ENCODE measurements around the gene ORM2.
"Not testable (repeated sequence)": the region's sequence is repeated elsewhere in the genome, so short reads cannot be mapped to it uniquely, and the experiment has no call there.

Gene ORM2

DNA sequence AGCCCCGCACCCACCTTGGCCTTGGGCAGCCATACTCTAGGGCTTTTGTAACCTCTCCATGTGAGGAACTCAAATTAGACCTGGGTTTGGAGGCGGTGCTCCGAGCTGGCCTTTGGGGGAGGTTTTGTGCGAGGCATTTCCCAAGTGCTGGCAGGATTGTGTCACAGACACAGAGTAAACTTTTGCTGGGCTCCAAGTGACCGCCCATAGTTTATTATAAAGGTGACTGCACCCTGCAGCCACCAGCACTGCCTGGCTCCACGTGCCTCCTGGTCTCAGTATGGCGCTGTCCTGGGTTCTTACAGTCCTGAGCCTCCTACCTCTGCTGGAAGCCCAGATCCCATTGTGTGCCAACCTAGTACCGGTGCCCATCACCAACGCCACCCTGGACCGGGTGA, at the start of gene ORM2:
Gene ORM2, plus strand, starts transcription at position 245 of the 398 bp plus-strand sequence. Its CDS starts 36 bp downstream, at position 281.
- not testable (repeated sequence) for DNase-seq

DNA sequence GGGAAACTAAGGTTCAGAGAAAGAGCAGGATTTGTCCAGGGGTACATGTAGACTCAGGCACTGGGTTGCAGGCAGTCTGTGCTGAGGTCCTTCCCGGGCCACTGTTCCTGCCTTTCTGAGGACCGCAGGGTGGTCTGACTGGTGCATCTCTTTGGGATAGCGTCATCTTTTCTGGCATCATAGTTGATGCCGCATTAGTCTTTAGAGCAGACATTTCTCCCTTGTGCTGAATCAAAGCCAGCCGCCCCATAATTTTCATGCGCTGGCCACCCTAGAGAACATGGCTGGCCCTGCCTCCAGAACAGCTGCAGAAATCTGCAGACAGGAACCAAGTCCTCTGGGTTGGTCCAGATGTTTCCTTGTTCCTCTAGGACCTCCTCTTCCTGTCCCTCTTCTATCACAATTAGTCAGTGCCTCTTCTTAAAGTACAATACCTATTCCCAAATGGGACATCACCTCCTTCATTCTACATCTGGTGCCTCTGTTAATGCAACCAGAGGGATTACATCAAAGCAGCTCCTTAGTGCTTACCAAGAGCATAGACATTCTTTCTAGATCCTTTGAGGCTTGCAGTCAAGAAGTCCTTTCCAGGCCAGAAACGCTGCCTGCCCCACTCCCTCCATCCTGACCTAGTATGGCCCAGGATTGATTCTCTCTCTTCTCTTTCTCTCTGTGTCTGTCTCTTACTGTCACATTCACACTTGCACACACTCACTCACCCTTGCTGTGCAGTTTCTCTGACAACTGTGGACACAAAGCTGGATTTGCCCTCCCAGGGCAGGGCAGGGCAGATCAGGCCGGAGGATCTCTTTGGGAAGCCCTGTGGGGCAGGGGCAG, 48.8 kb upstream of the ORM2 start:
- DNase-seq: no peak

DNA sequence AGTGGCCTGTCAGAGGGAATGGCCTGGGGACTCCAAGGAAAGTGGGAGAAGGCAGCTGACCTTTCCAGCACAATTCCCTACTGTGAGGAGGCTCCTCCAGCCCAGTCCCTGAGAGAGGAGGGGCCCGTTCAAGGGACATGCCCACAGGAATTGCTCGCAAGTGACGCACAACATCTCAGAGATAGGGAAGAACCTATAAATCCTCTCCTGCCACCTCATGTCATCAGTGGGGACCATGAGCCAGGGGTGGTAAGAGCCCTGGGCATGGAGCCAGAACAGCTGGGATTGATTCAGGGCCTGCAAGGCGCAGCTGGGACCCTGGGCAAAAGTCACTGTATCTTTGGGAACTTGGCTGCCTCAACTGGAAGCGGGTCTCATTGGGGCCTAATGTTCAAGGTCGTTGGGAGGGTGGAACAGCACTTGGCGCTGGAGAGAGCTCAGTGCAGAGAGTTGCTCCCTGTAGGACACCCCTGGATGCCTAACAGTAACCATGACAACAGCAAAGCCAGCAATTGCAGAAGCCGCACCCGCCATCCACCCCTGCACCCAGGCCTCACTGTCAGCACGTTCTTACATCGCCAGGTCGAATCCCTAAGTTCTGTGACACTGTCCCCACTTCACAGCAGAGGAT, 48.1 kb upstream of the ORM2 start:
- no peak for DNase-seq

DNA sequence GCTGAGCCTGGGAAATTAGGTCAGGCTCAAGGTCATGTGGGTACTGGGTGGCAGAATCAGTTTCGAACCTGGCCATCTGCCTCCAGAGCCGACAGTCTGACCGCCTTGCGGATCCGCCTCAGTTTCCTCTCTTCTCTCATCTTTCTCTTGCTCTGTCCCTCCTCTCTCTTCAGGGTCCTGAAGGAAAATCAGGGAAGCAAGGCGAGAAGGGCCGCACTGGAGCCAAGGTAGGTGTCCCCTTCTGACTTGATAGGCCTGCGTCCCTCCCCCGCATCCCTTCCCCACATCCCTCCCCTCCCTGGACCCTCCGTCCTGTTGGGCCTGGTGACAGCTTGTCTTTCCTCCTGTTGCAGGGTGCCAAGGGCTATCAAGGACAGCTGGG, 47.6 kb upstream of the ORM2 start:
- no peak for DNase-seq

DNA sequence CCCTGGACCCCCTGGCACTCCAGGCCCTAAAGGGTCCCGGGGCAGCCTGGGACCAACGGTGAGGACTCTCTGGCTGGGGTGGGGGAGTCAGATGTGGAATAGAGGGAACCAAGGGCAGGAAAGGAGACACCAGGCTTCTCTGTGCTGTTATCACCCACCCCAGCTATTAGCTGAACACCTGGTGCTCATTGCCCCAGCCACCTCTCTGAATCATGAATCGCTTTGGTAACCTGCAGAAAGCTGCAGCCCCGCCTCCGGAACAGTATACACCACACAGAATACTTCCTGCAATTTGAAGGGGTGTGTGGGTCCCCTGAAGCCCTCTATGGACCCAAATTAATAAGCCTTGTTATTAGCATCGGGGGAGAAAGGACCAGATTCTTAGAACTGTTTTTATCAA, 47.2 kb upstream of the ORM2 start:
- no peak for DNase-seq

DNA sequence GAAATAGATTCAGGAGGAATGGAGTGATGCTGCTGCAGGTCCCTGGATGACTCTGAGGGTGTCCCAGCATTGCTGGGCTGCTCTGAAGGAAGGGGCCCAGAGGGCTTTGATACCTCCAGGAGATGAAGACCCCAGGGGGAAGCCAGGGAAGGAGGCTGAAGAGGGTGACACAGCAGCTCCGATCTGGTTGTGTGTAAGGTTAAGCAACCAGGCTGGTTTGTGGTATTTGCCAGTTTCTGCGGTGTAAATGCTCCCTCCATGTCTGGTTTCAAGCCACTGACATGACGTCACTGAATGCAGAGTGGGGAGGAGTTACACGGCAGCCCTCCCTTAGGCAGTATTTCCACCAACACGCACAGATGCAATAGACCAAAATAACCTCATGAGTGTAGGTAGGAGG, 46.7 kb upstream of the ORM2 start:
- DNase-seq: peak; percentile 17

DNA sequence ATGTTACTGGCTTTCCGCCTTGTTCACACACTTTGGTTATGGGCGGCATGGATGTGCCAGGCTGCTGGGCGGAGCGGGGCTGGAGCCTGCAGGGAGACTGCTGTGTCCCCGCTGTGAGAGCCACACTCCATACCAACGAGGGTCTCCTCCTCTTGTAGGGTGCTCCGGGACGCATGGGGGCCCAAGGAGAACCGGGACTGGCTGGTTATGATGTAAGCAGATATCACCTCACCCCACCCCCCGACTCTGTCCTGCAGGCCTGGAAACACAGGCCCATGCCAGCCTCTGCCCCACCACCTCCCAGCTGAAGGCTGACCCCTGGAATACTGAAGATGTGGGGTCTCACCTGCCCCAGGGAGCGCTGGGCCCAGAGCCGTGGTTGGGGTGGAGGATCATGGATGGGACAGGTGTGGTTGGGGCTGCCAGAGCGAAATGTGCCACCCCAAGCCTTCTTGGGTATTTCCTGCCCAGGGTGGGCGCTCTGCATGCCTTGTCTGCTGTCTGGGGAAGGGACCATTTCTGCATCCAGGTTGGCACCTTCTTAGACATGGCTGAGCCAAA, 46.0 kb upstream of the ORM2 start:
- no peak for DNase-seq

DNA sequence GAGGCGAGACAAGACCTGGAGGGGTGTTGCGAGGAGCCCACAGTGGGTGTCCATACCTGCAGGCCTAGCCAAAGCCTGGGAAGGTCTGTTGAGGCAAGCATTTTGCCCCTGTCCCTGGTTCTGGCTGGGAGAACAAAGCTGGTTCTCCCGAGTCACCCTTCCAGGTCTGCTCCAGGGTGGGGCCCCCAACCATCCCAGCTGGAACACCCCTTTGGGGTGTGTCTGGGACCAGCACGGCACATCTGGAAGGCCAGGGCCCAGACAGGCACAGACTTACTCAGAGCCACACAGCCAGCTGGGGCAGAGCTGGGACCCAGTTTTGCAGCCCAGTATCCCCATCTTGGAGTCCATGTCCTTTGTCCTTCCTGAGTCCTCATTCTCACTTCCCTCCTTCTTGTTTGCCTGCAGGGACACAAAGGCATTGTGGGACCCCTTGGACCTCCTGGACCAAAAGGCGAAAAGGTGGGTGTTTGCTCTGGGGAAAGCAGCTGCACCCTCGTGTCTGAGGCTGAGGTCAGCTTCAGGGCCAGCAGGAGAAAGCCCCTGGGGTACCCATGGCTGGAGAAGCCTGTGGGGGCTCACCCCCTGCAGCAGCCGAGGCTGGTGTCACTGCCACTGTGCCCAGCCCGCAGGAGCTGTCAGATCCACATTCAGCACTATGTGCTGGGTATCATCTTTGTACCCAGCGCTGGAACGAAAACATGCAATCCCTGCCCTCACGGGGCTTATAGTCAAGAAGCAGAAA, 45.2 kb upstream of the ORM2 start:
- DNase-seq: no peak

DNA sequence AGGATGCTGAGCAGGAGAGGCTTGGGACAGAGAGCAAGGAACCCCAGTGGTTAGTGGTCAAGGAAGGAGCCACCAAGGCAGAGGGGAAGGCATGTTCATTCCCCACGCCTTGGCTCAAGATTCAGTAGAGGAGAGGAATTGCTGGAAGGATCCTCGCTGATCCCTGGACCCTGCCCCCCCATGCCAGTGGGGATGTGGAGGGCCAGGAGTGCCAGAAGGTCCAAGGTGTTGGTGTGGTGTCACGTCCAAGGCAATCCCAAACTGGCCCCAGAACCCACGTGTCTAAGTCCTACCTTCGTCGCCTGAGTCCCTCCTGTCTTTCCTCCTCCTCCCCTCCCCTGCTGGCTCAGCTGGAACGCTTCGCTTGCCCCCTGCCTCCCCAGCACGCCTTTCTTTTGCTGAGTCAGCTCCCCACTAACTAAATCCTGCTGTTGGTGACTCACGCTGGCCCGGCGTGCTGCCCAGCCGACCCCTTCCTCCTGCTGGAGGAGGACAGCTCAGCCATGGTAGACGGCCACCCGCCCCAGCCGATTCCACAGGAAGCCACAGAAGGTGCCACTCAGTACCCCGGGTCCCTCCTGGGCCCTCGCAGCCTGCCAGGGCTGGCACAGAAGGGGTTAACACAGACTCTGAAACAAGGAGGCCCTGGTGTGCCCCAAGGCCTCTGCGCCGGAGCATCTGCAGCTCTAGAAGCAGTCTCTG, 44.4 kb upstream of the ORM2 start:
- DNase-seq: no peak

DNA sequence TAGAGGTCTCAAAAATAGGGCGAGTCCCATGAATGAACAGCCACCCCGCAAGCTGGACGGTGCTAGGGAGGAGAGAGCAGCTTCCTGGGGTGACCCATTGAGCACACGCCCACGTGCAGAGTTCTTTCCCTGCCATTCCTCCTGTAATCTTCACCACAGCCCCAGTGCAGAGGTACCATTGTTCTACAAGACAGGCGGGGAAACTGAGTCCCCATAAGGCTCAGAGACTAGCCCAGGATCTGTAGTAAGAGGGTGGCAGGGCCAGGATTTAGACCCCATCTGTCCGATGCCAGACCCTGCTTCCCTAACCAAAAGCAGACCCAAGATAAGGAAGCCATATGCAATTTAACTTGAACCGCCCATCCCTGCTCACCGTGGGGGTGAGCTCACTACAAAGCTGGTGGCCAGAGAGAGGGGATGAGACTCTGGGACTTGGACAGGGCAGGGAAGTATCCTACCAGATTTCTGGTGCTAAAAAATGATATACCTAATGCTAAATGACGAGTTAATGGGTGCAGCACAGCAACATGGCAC, 43.5 kb upstream of the ORM2 start:
- DNase-seq: no peak

DNA sequence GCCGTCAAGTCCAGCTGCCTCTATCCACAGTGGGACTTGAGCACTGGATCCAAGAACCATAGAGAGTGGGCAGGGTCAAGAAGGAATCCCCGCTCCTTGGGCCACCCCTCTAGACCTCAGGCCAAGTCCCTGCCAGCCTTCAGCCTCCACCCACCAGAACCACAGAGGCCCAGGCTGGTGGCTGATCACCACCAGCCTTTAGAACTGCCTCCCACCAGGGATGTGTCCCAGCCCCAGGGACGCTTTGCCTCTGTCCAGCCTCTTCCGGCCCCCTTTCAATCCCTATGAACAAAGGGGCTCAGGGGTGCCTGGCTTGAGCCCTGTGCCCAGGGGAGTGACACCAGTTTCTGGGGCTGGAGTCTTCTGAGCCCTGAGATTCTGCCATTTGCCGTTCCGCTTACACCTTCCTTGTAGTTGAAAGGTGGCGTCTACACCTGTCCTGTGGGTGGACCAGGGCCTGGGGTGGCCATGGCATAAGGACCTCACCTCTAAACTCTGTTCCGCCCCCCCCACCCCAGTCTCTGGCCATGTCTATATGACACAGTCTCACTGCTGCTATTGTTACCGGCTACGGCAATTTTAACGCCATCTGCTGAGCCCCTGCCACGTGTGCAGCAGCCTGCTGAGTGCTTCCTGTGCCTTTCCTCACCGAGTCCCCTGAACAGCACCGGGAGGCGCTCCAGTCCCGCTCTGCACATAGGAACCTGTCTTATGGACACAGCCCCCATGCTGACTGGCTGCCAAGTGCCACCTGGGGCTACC, 42.5 kb upstream of the ORM2 start:
- no peak for DNase-seq

DNA sequence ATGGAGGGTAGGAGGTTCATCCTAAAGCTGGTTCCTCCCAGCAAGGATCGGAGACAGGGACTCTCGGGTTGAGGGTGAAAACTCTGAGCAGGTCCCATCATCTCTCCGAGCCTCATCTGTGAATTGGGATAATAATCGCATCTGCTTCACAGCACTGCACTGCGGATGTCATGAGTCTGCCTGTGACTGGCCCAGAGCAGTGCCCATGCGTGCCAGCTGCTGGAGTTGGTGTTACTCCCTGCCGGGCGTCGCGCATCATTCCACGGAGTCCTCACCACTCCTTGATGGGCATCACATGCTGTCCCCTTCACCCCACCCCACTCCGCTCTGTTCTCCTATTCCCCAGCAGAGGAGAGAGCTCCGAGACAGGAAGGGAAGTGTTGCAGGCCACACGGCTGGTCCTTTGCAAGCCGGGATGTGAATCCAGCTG, 41.9 kb upstream of the ORM2 start:
- no peak for DNase-seq

DNA sequence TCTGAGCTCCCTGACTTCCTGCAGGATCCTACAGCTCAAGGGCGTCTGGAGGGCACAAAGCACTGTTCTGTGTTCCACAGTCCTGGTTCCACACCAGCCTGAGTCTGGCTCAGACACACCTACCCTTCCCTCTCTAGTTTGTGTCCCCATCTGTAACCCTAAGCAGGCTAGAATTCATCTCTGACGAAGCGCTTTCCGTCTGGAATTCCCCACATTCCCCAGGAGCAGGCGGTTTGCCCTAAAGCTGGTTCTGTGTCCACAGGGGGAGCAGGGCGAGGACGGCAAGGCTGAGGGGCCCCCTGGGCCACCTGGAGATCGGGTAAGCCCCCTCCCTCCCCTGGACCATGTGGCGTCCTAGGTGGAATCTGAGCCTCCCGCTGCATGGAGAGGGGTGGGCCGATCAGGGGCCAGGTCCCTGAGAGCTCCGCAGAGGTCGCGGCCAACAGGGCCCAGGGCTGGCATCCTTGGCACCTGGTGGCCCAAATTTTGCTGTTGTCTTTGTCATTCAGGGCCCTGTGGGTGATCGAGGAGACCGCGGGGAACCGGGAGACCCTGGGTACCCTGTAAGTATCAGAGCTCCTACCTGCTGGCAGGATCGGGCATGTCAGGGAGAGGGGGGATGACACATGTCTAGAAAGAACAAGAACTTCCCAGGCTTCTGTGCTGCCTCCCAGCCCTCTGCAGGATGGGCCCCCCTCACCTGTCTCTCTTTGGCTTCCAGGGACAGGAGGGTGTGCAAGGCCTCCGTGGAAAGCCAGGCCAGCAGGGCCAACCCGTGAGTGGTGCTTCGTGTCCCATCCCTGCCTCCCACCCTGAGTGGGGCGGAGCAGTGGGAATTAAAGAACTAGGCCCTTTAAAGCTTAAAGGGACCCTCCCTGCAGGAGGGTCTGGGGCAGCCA, 41.2 kb upstream of the ORM2 start:
- DNase-seq: peak; percentile 64

DNA sequence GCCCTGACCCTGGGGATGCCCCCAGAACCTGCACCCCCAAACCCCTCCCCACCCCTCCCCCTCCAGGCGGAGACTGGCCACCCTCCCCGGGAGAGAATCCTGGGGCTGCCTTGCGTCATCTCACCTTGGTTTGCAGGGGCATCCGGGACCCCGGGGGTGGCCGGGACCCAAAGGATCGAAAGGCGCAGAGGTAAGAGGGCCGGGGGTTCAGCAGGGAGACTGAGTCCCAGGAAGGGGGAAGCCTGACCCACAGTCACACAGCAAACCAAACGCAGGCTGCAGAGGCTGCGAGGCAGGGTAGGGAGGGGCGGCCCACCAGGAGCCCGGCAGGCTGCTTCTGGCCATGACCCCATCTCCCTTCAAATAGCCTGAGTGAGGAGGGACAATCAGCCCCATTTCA, 40.6 kb upstream of the ORM2 start:
- no peak for DNase-seq

DNA sequence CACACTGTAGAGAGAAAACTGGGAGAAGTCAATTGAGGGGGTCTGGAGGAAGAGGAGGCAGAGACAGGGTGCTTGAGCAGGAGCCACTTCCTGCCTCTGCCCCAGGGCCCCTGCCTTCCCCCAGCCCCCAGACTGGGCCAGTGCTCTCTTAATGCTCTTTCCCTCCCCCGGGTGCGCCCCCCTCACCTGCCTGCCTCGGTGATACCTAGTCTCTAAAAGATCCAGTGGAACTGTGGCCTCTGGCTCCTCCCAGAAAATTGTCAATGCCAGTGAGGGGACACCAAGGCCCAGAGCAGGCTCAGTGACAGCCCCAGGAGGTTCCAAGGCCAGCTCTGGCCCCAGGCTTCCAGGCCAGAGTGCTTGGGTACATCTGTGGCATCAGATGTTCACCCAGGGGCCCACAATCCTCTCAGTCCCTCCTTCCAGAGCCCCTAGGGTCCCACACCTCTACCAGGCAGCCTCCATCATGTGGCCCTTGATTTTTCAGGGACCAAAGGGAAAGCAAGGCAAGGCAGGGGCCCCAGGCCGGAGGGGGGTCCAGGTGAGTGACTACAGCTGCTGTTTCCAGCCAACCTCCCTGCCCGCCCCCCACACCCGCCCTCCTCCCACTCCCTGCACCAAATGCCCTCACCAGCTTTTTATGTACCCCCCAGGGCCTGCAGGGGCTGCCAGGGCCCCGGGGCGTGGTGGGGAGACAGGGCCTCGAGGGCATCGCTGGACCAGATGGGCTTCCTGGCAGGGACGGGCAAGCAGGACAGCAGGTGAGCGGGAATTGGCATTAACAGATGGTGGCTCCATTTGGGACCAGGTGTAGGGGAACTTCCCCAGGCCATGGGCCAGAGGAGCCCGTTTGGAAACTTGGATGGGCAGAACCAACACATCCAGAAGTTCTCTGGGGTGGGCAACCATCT, 39.8 kb upstream of the ORM2 start:
- DNase-seq: no peak

DNA sequence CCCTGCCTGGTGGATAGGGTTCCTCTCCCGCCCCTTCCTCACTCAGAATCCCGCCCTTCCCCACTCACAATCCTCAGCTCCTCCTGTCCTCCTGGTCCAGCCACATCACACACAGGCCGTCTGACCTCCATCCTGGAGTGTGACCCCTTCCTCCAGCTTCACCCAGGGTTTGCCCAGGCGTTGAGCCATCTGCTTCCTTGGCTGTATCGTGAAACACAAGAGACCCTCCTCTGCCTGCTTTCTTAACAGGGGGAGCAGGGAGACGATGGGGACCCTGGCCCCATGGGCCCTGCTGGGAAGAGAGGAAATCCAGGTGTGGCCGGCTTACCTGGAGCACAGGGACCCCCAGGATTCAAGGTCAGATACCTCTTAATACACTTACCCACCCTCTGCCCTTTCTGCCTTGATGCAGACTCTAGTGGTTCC, 39.1 kb upstream of the ORM2 start:
- no peak for DNase-seq

DNA sequence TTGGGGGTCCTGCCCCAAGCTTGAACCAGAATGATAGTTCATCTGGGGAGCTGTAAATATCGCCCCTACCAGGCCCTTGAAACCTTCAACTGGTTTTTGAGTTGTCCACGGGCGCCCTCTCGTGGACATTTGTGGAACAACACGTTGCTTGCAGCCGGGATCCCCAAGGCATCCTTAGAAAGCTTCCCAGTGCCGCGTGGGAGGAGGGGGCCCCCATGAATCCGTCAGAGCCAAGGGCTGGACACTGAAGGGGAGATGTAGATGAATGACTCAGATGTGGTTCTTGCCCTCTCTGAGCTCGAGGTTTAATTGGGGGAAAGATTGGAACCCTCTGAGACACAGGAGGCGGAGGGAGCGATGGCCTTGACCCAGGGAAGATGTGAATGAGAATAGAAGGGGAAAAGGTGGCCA, 38.6 kb upstream of the ORM2 start:
- peak; percentile 51 for DNase-seq

DNA sequence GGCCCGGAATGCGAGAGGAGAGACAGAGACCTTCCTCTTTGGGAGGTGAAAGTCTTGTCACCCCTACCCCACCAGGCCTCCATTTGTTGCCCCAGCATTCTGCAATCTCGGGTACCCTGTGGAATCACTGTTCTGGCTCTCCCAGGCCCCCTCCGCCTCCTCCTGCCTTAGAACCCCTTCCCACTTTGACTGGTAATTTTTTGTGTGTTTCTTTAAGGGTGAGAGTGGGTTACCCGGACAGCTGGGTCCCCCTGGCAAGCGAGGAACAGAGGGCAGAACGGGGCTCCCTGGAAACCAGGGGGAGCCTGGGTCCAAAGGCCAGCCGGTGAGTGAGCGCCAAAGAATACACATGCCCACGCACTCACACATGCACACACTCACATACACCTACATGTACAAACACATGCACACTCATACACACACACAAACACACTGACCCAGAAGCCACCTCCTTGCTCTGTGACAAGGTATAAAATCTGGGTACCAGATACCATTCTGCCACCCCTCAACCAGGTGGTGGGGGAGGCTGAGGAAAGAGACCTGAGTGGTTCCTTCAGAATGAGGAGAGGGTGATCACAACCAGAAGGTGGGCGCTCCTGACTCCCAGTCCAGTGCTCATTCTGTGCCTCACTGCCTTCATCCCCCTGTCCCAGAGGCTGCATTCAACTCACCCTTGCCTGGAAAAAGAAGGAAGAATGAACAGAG, 37.6 kb upstream of the ORM2 start:
- DNase-seq: no peak

DNA sequence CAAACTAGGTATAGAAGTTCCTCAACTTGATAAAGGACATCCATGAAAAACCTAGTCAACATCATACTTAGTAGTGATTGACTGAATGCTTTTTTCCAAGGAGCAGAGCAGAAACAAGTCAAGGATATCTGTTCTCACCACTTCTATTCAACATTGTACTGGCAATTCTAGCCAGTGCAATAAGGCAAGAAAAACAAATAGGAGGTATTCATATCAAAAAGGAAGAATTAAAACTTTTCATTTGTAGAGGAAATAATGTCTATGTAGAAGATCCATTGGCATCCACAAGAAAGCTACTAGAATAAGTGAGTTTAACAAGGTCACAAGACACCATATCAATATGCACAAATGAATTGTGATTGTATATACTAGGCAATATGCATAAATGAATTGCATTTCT, 35.0 kb upstream of the ORM2 start:
- no peak for DNase-seq

Data from NCI-H226 (cell line).